Calu3 (cell line): Measurements from ENCODE around the gene SIPA1L3. TPM values are rescaled to one million over a fixed set of nuclear protein-coding genes. Genes with fewer than 3 reads are reported as not detected.

Experiments
- BruUV-seq: library from RNA; stranded (reverse); fragments of 400-500 nt; replicated peaks from 2 replicates; lab custom pipeline; 2021; lab: Mats Ljungman, UMichigan
- CTCF ChIA-PET: fragments of 300-600 bp; sonication (Branson Sonifier 250); formaldehyde crosslinking; loops from one replicate; lab custom pipeline; 2022; ENCODE audit warnings: antibody characterized with exemption; lab: Charles Lee
- DNase-seq: peaks from one replicate; pipeline ENCODE4 v3.0.0; 2022
- H3K27ac Mint-ChIP-seq: one replicate; pipeline ENCODE4 v1.8.0; 2022; ENCODE audit warnings: mixed read lengths; ENCODE audit not compliant: unreplicated experiment
- H3K27me3 Mint-ChIP-seq: one replicate; pipeline ENCODE4 v1.8.0; 2022; ENCODE audit warnings: mixed read lengths; ENCODE audit not compliant: unreplicated experiment
- H3K36me3 Mint-ChIP-seq: one replicate; pipeline ENCODE4 v1.8.0; 2022; ENCODE audit warnings: mild to moderate bottlenecking, moderate library complexity, mixed read lengths; ENCODE audit not compliant: insufficient read depth, unreplicated experiment
- H3K4me1 Mint-ChIP-seq: one replicate; pipeline ENCODE4 v1.8.0; 2022; ENCODE audit warnings: mild to moderate bottlenecking, low read depth, mixed read lengths; ENCODE audit not compliant: unreplicated experiment
- H3K4me3 Mint-ChIP-seq: one replicate; pipeline ENCODE4 v1.8.0; 2022; ENCODE audit warnings: mild to moderate bottlenecking, low read depth, moderate library complexity, mixed read lengths; ENCODE audit not compliant: unreplicated experiment
- H3K9me3 Mint-ChIP-seq: one replicate; pipeline ENCODE4 v1.8.0; 2022; ENCODE audit warnings: low read depth, mixed read lengths; ENCODE audit not compliant: unreplicated experiment
- intact Hi-C: fragments of 100-400 bp; cut with micrococcal nuclease; formaldehyde crosslinking; loops from one replicate; pipeline ENCODE4 v1.10.0; 2022; ENCODE audit not compliant: unreplicated experiment
- total RNA-seq: library from RNA; stranded (reverse); gene quantifications from 2 replicates; pipeline ENCODE4 v1.2.3, GENCODE V29; 2022
- TF ChIP-seq, protein P1 (sequence below): fragments of 200-600 bp; IDR thresholded peaks from one replicate; pipeline ENCODE4 v1.8.0; 2022; ENCODE audit warnings: antibody characterized with exemption; ENCODE audit not compliant: unreplicated experiment

The SIPA1L3 gene
- total RNA-seq, 1 experiment from 2014 or later = 127 TPM

DNA sequence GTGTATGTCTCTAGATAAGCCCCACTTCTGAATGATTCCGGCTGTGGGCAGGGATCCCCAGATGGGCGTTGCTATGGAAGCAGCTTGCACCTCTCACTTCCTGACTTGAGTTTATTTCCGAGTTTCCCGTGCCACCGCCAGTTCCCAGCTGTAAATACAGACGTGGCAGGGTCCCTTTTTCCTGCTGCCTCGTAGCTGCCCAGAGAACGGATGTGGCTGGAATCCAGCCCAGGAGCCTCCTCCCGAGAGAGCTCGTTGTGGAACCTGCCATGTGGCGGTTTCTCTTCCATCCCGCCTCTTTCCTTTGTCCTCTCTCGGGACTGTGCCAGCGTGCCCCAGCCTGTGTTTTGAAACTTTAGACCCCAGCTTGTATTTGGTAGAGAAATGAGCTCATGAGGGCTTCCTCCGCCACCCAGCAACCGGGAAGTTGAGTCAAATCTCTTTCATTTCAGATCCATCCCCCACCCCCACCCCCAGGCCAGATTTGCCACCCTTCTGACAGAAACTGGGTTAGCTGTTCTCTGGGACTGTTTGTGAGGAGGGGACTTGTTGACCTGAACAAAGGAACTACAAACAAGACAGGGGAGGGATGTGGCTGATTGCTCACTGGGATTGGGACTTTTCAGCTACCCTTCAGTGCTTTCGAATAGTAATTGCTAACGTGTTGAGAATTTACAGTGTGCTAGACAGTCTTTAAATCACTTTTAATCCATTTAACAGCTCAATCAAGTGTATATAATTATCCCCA, 96.6 kb downstream of the SIPA1L3 start:
- H3K9me3 Mint-ChIP-seq = no peaks in the 10 kb centered on the region
- no peak overlapping the region for H3K27ac Mint-ChIP-seq
- no peak overlapping the region for H3K4me3 Mint-ChIP-seq
- DNase-seq = peak; percentile 50
- TF ChIP-seq, protein P1, sequence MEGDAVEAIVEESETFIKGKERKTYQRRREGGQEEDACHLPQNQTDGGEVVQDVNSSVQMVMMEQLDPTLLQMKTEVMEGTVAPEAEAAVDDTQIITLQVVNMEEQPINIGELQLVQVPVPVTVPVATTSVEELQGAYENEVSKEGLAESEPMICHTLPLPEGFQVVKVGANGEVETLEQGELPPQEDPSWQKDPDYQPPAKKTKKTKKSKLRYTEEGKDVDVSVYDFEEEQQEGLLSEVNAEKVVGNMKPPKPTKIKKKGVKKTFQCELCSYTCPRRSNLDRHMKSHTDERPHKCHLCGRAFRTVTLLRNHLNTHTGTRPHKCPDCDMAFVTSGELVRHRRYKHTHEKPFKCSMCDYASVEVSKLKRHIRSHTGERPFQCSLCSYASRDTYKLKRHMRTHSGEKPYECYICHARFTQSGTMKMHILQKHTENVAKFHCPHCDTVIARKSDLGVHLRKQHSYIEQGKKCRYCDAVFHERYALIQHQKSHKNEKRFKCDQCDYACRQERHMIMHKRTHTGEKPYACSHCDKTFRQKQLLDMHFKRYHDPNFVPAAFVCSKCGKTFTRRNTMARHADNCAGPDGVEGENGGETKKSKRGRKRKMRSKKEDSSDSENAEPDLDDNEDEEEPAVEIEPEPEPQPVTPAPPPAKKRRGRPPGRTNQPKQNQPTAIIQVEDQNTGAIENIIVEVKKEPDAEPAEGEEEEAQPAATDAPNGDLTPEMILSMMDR = no peak
- peaks cover 6% of the 10 kb centered on the region for H3K36me3 Mint-ChIP-seq
- H3K4me1 Mint-ChIP-seq = no peaks in the 10 kb centered on the region
- intact Hi-C loops = loop anchor here (5.0 kb wide), 1 partner anchor 66 kb away; no protein-coding TSS in a partner anchor
- BruUV-seq = no TSS peak
- CTCF ChIA-PET = interaction anchor here (0.7 to 2.6 kb wide), 5 partner anchors 11 to 101 kb away, joined by 3 to 5 read pairs (median 4); partner anchors contain the start of gene WDR87
- H3K27me3 Mint-ChIP-seq = no peaks in the 10 kb centered on the region

DNA sequence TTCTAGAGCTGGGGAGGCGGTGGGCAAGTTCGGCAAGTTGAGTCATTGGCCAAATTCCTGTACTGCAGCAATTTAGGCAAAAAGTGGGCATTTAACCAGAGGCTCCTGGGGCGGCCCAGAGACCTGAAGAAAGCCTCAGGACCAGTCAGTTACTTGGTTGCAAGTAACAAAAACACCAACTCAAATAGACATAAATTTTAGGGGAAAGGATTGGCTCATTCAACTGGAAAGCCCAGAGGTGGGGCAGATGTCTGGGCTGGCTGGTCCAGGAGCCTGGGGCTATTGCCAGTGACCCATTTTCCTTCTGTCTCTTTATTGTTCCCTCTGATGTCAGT, 97.1 kb downstream of the SIPA1L3 start:
- CTCF ChIA-PET = interaction anchor here (0.7 to 2.6 kb wide), 4 partner anchors 10 to 102 kb away, joined by 3 to 5 read pairs (median 4); no protein-coding TSS in a partner anchor
- Mint-ChIP-seq H3K4me3 (no peak overlapping the region), H3K27ac (no peak overlapping the region), H3K36me3 (peaks cover 6% of the 10 kb centered on the region), H3K4me1 (no peaks in the 10 kb centered on the region), H3K9me3 (no peaks in the 10 kb centered on the region), H3K27me3 (no peaks in the 10 kb centered on the region)
- intact Hi-C loops = loop anchor here (5.0 kb wide), 1 partner anchor 67 kb away; no protein-coding TSS in a partner anchor
- DNase-seq = no peak
- TF ChIP-seq, protein P1 = no peak
- TSS peak; percentile 99 for BruUV-seq

DNA sequence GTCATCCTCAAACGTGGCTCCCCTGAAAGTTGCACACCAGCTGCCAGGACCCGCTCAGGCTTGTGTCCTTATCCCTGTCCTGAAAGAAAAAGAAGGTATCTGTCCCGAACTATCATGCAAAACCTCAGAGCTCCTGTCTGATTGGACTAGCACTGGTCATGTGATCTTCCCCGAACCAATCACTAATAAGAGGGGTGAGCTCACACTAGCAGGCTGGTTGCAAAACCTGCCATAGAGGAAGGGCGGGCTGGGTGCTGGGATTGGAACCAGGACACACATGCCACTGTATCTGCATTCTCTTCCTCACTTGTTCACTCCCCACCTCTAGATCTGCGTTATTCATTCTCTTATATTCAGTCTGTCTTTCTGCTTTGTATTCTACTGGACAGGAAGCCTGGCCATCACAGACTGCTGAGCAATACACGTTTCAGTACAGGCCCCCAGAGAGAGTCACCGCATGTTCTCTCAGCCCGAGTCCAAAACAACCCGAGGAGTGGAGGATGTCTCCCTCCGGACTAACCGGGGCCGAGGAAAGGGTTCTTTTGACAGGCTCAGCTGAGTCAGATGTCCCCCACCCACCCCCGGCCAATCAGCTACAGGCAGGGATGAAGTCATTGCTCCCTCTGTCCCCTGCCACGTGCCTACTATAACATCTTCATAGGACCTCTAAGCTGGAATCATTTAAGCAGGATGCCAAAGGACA, 97.7 kb downstream of the SIPA1L3 start:
- no peaks in the 10 kb centered on the region for H3K9me3 Mint-ChIP-seq
- TF ChIP-seq, protein P1 = no peak
- CTCF ChIA-PET = interaction anchor here (0.7 to 2.6 kb wide), 4 partner anchors 10 to 102 kb away, joined by 3 to 5 read pairs (median 4); no protein-coding TSS in a partner anchor
- no peaks in the 10 kb centered on the region for H3K4me1 Mint-ChIP-seq
- H3K27ac Mint-ChIP-seq = no peak overlapping the region
- DNase-seq = peak; percentile 45
- BruUV-seq = no TSS peak
- intact Hi-C loops = loop anchor here (5.0 kb wide), 1 partner anchor 67 kb away; no protein-coding TSS in a partner anchor
- peaks cover 6% of the 10 kb centered on the region for H3K36me3 Mint-ChIP-seq
- no peaks in the 10 kb centered on the region for H3K27me3 Mint-ChIP-seq
- H3K4me3 Mint-ChIP-seq = no peak overlapping the region

DNA sequence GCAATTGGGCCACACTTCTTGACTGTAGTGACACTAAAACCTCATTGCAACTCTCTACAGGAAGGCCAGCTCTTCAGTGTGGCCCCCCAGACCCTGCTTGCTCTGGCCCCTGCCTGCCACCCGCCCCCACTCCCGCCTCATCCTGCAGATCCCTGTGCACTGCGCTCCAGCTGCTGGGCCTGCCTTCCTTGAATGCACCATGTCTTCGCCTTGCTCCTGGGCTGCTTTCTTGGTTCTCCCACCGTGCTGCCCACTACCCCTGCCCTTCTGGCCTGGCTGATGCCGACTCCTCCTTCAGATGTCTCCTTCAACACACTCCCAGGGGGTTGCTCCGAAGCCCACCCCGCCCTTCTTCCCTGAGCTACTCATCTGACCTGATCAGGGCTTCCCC, 98.2 kb downstream of the SIPA1L3 start:
- BruUV-seq = no TSS peak
- TF ChIP-seq, protein P1 = no peak
- Mint-ChIP-seq H3K27me3 (no peaks in the 10 kb centered on the region), H3K36me3 (peaks cover 6% of the 10 kb centered on the region), H3K9me3 (no peaks in the 10 kb centered on the region), H3K4me1 (no peaks in the 10 kb centered on the region), H3K27ac (peak overlapping the region; percentile 48), H3K4me3 (no peak overlapping the region)
- CTCF ChIA-PET = no interaction called here
- DNase-seq = no peak
- intact Hi-C loops = no loop called here
